ENCODE measurements around the gene AVL9. TPM values are rescaled to one million over a fixed set of nuclear protein-coding genes. Genes with fewer than 3 reads are reported as not detected.

AVL9 gene
- total and polyA plus RNA-seq, 9 of the 15 experiments (the other 6 are each of a cell fraction or from before 2014, with no cell fraction given), result 6.4 to 66.2 (median 30.1) TPM

GRCh38 chr7:32532716-32533115, 37.4 kb downstream of the AVL9 start:
- Histone ChIP-seq H3K27me3 (ENCODE audit: control insufficient read depth in 2 of 2, insufficient read depth in 2 of 2, low read length in 2 of 2) (no peaks in the 10 kb centered on the region), H3K9me3 (replicated peaks; ENCODE audit: control insufficient read depth, insufficient read depth, low read depth, low read length) (no peaks in the 10 kb centered on the region), H3K4me2 (ENCODE audit: insufficient read depth, low read length) (no peak overlapping the region), H3K36me3 (ENCODE audit: control insufficient read depth, insufficient read depth, low read length) (peaks cover 10% of the 10 kb centered on the region; the same call in 2 of the 3 replicates), H4K20me1 (replicated peaks; ENCODE audit: control insufficient read depth, insufficient read depth, low read length) (no peaks in the 10 kb centered on the region), H3K27ac (ENCODE audit: extremely low read depth, low read depth, low read length) (no peak overlapping the region), H3K9me1 (ENCODE audit: control insufficient read depth, insufficient read depth, low read length) (no peaks in the 10 kb centered on the region), H3K4me3 (no peak overlapping the region), H3K4me1 (replicated peaks in 1 of 2; ENCODE audit: control insufficient read depth in 2 of 2, insufficient read depth in 2 of 2, low read length in 2 of 2) (0 out of 5 replicates have a peak, but pooled peaks cover 0 to 2% of the 10 kb centered on the region in 2 experiments), H3K9ac (ENCODE audit: insufficient read depth in 1 of 2, low read depth in 2 of 2, low read length in 2 of 2) (no peak overlapping the region), H3K79me2 (ENCODE audit: control insufficient read depth, insufficient read depth, low read length) (peaks cover 41% of the 10 kb centered on the region), H2AFZ (ENCODE audit: low read depth, low read length) (no peak overlapping the region)
- CTCF ChIA-PET (ENCODE audit: low intra/inter-chr PET ratio), result no interaction called here
- FAIRE-seq (no peak), ATAC-seq (no peak; the same call in 2 of the 3 replicates), DNase-seq (ENCODE audit: extremely low read depth in 1 of 4, low spot score in 3 of 4) (no peak)
- in situ Hi-C loops (cut with MboI), result no loop called here
- BruUV-seq (replicated peaks), result no TSS peak
- TF ChIP-seq MAX (CRISPR knock-in tag; IDR thresholded peaks at IDR 0.05), result no peak
- no peak for TF ChIP-seq BHLHE40 (IDR thresholded peaks at IDR 0.05; ENCODE audit: low read length)
- TF ChIP-seq MAFK (IDR thresholded peaks at IDR 0.05; ENCODE audit: low read length), result no peak
- TF ChIP-seq ETS1 (conservative IDR thresholded peaks at IDR 0.05; ENCODE audit: control insufficient read depth, low read depth, low read length), result no peak
- no peak for TF ChIP-seq ZKSCAN1 (IDR thresholded peaks at IDR 0.05; ENCODE audit: low read depth, low read length)
- TF ChIP-seq FOSL1 (tag; conservative IDR thresholded peaks at IDR 0.05), result no peak
- TF ChIP-seq CHAMP1 (IDR thresholded peaks at IDR 0.05), result no peak
- no peak for TF ChIP-seq ZNF133 (CRISPR knock-in tag; IDR thresholded peaks at IDR 0.05)
- no peak for TF ChIP-seq ZNF407 (IDR thresholded peaks at IDR 0.05; ENCODE audit: low read depth)
- POLR2A ChIA-PET, result interaction anchor here (0.6 to 1.2 kb wide), 2 partner anchors 36 to 99 kb away, joined by 3 read pairs; no protein-coding TSS in a partner anchor
- WGBS (ENCODE audit: insufficient coverage, low coverage, missing lambda C conversion rate), result 65% methylated on average over 5 of the region's 5 CpGs
- intact Hi-C loops (cut with micrococcal nuclease), result no loop called here

All from K562 (cell line).